HUES64 (cell line): ENCODE results near the gene CNTN1.

Experiments
- H3K27ac ChIP-seq: 2 replicates; pipeline ENCODE4 v1.7.0; 2013; ENCODE audit warnings: low read depth, low read length, inconsistent platforms
- H3K27me3 ChIP-seq: 2 replicates; pipeline ENCODE4 v1.6.1; 2013; ENCODE audit warnings: mild to moderate bottlenecking, low read length; ENCODE audit not compliant: insufficient read depth
- H3K36me3 ChIP-seq: 2 replicates; pipeline ENCODE4 v1.6.1; 2013; ENCODE audit warnings: mild to moderate bottlenecking, low read length; ENCODE audit not compliant: insufficient read depth
- H3K4me1 ChIP-seq: 2 replicates; pipeline ENCODE4 v1.6.1; 2013; ENCODE audit warnings: mild to moderate bottlenecking, low read length, moderate library complexity; ENCODE audit not compliant: insufficient read depth
- H3K4me3 ChIP-seq: 2 replicates; pipeline ENCODE4 v1.5.1; 2013; ENCODE audit warnings: mild to moderate bottlenecking, low read length, moderate library complexity
- H3K9ac ChIP-seq: 2 replicates; pipeline ENCODE4 v1.6.1; 2013; ENCODE audit warnings: mild to moderate bottlenecking, low read depth, low read length
- H3K9me3 ChIP-seq: 2 replicates; pipeline ENCODE4 v1.6.1; 2013; ENCODE audit warnings: low read depth, low read length; ENCODE audit not compliant: insufficient read depth
- WGBS: fragments of 150-250, 120-280 bp; methylation state at CpG from one replicate; pipeline ENCODE4 v1.1.7; 2013; ENCODE audit warnings: missing lambda C conversion rate; 5-methylcytosine and 5-hydroxymethylcytosine counted together

CNTN1 gene

GRCh38 chr12:40701756-40702155, 9.5 kb downstream of the CNTN1 start:
- no peaks in the 10 kb centered on the region for H3K4me1 ChIP-seq
- no peaks in the 10 kb centered on the region for H3K27me3 ChIP-seq
- no peaks in the 10 kb centered on the region for H3K9me3 ChIP-seq
- no peak overlapping the region for H3K27ac ChIP-seq
- no peaks in the 10 kb centered on the region for H3K36me3 ChIP-seq
- H3K4me3 ChIP-seq = no peak overlapping the region
- no peak overlapping the region for H3K9ac ChIP-seq
- WGBS = 96% methylated on average over 4 of the region's 4 CpGs

- Histone ChIP-seq H3K4me3 (no peak overlapping the region), H3K27ac (no peak overlapping the region), H3K9me3 (no peaks in the 10 kb centered on the region), H3K4me1 (no peaks in the 10 kb centered on the region), H3K36me3 (no peaks in the 10 kb centered on the region), H3K27me3 (no peaks in the 10 kb centered on the region), H3K9ac (no peak overlapping the region)
These were observed 18.9 kb downstream of the CNTN1 start for GRCh38 chr12:40711121-40711520.

- Histone ChIP-seq H3K4me3 (no peak overlapping the region), H3K27me3 (no peaks in the 10 kb centered on the region), H3K4me1 (no peaks in the 10 kb centered on the region), H3K27ac (no peak overlapping the region), H3K9me3 (no peaks in the 10 kb centered on the region), H3K9ac (no peak overlapping the region), H3K36me3 (no peaks in the 10 kb centered on the region)
- 43% methylated on average over 1 of the region's 1 CpG for WGBS
These were observed 22.4 kb downstream of the CNTN1 start for GRCh38 chr12:40714636-40715035.

DNA sequence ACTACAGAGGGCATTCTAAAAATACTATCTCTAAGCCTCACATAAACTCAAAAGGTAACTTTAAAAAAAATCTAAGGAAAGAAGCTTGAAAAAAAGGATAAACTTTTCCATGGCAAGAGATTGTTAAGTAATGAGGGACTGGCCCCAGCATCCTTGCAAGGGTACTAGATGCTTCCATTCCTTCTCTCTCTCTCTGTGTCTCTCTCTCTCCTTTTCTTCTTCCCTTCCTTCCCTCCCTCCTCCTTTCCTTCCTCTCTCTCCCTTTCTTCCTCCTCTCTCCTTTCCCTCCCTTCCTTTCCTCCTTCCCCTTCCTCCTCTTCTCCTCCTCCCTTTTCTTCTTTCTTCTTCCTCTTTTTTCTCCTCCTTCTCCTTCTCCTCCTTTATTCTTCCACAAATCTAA, 23.8 kb downstream of the CNTN1 start:
- H3K27me3 ChIP-seq = no peaks in the 10 kb centered on the region

GRCh38 chr12:40717576-40717975, 25.3 kb downstream of the CNTN1 start:
- Histone ChIP-seq H3K9ac (no peak overlapping the region), H3K27me3 (no peaks in the 10 kb centered on the region), H3K4me3 (no peak overlapping the region), H3K27ac (no peak overlapping the region), H3K4me1 (no peaks in the 10 kb centered on the region), H3K36me3 (no peaks in the 10 kb centered on the region), H3K9me3 (no peaks in the 10 kb centered on the region)
- 88% methylated on average over 1 of the region's 1 CpG for WGBS

More for the DNA sequence above, 23.8 kb downstream of the CNTN1 start:
- no peak overlapping the region for H3K27ac ChIP-seq
- no peak overlapping the region for H3K9ac ChIP-seq
- H3K9me3 ChIP-seq = no peaks in the 10 kb centered on the region
- H3K4me3 ChIP-seq = no peak overlapping the region
- no peaks in the 10 kb centered on the region for H3K4me1 ChIP-seq
- no peaks in the 10 kb centered on the region for H3K36me3 ChIP-seq

DNA sequence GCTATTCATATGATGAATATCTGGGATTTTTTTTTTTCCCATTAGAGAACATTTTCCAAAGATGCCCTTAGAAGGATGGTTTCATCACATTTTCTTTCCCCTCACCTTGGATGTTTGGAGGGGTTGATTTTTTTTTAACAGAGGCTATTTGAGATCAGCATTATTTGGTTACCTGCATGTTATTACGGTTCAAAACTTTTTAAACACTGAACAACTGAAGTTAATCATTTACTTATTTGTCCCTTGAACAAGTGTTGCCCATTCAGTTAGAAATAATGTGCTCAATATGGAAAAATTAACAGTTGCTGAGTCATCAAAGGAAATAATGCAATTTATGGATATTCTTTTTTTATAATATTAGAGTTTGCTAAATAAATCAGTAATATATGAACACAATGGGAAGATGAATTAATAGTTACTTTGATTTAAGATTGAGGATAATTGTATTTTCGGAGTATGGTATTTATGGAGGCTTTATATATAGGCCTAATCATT, 26.7 kb downstream of the CNTN1 start:
- WGBS = 100% methylated on average over 1 of the region's 2 CpGs
- Histone ChIP-seq H3K27me3 (no peaks in the 10 kb centered on the region), H3K9ac (no peak overlapping the region), H3K9me3 (no peaks in the 10 kb centered on the region), H3K4me3 (no peak overlapping the region), H3K36me3 (no peaks in the 10 kb centered on the region), H3K27ac (no peak overlapping the region), H3K4me1 (no peaks in the 10 kb centered on the region)

DNA sequence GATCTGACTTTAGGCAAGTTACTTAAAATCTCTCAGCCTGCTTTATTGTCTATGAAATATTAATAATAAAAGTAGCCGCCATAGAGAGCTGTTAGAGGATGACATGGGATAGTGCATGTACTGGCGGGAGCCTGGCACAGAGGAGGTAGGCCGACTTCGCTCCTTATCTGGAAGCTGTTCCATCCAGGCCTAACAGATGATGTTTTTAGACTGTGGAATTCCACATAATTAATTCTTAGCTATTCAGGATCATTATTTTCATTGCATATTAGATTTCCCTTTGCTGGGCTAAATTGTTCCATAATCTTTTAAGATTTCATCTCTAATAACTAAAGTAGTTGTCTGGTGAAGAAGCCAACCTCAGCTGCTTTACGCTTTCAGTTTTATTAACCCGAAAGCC, 30.8 kb downstream of the CNTN1 start:
- Histone ChIP-seq H3K9ac (no peak overlapping the region), H3K27ac (no peak overlapping the region), H3K9me3 (no peaks in the 10 kb centered on the region), H3K4me1 (no peaks in the 10 kb centered on the region), H3K4me3 (no peak overlapping the region), H3K36me3 (no peaks in the 10 kb centered on the region), H3K27me3 (no peaks in the 10 kb centered on the region)
- 90% methylated on average over 6 of the region's 6 CpGs for WGBS

GRCh38 chr12:40726366-40726765, 34.1 kb downstream of the CNTN1 start:
- no peaks in the 10 kb centered on the region for H3K4me1 ChIP-seq
- H3K27me3 ChIP-seq = no peaks in the 10 kb centered on the region
- H3K36me3 ChIP-seq = no peaks in the 10 kb centered on the region
- H3K27ac ChIP-seq = no peak overlapping the region
- H3K9me3 ChIP-seq = no peaks in the 10 kb centered on the region
- no peak overlapping the region for H3K4me3 ChIP-seq
- H3K9ac ChIP-seq = no peak overlapping the region
- no CpG with 5 or more reads among the region's 1 CpG for WGBS

- Histone ChIP-seq H3K4me1 (peaks cover 9% of the 10 kb centered on the region), H3K9ac (no peak overlapping the region), H3K36me3 (no peaks in the 10 kb centered on the region), H3K27me3 (no peaks in the 10 kb centered on the region), H3K27ac (no peak overlapping the region), H3K9me3 (no peaks in the 10 kb centered on the region), H3K4me3 (no peak overlapping the region)
- WGBS = 92% methylated on average over 4 of the region's 4 CpGs
These were observed 35.7 kb downstream of the CNTN1 start for GRCh38 chr12:40727774-40728483.

- H3K27me3 ChIP-seq = no peaks in the 10 kb centered on the region
- H3K27ac ChIP-seq = no peak overlapping the region
- no peak overlapping the region for H3K4me3 ChIP-seq
- WGBS = 73% methylated on average over 1 of the region's 1 CpG
- H3K4me1 ChIP-seq = peaks cover 28% of the 10 kb centered on the region
- no peak overlapping the region for H3K9ac ChIP-seq
- H3K36me3 ChIP-seq = no peaks in the 10 kb centered on the region
- no peaks in the 10 kb centered on the region for H3K9me3 ChIP-seq
These were observed 38.0 kb downstream of the CNTN1 start for GRCh38 chr12:40730281-40730680.

DNA sequence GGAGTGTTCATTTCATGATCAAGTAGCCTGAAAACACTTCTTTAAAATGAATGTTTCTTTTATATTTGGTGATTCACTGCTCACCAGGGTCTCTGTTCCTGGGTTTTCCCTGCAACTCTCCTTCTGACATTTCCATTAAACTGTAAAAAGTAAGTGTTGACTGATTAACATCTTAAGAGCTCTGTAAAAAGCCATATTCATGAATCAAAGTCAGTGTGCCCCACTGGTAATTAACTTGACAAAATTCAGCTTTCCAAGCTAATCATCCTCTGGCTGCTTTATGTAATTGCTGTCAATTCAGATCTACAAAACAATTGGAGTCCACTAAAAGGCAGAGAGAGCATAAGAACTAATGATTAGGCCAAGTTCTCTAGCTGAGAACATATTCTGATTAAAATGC, 41.6 kb downstream of the CNTN1 start:
- no peak overlapping the region for H3K9ac ChIP-seq
- H3K27me3 ChIP-seq = no peaks in the 10 kb centered on the region
- no peaks in the 10 kb centered on the region for H3K36me3 ChIP-seq
- no peaks in the 10 kb centered on the region for H3K9me3 ChIP-seq
- peaks cover 34% of the 10 kb centered on the region for H3K4me1 ChIP-seq
- H3K27ac ChIP-seq = peak overlapping the region; percentile 52; the same call in 1 of the 2 replicates
- H3K4me3 ChIP-seq = no peak overlapping the region

DNA sequence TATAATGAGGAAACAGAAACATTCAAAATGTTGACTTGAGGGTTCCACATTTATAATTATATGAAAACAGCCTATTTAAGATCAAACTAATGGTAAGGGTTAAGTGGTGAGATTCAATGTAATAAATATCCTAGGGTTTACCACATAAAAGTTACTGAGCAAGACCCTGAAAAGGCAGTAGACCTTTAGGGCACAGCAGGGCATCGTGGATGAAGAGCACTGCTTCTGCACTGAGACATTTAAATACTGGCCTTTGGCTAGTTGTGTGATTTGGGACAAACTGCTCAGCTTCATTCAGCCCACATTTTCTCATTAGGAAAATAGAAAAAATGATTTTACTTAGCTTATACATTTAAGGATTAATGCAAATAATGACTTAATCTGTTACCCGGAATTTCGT, 42.0 kb downstream of the CNTN1 start:
- Histone ChIP-seq H3K27ac (no peak overlapping the region; the same call in 1 of the 2 replicates), H3K27me3 (no peaks in the 10 kb centered on the region), H3K9ac (no peak overlapping the region), H3K4me1 (peaks cover 34% of the 10 kb centered on the region), H3K9me3 (no peaks in the 10 kb centered on the region), H3K36me3 (no peaks in the 10 kb centered on the region), H3K4me3 (no peak overlapping the region)
- WGBS = 29% methylated on average over 1 of the region's 3 CpGs
